HL-60 (cell line): ENCODE measurements around the gene FARS2.

ENCODE experiments used
- DNase-seq, 2 experiments: peaks; one replicate each; pipeline ENCODE4 v3.0.0-alpha.2; 2010 to 2020; ENCODE audit warnings: low read depth in 1 of 2, low spot score in 1 of 2
- H3K27ac ChIP-seq: fragments of 250-450 bp; sonication (Bioruptor Pico); replicated peaks from 2 replicates; pipeline ENCODE4 v1.5.1; 2020; ENCODE audit warnings: mild to moderate bottlenecking, moderate library complexity
- H3K27me3 ChIP-seq: fragments of 250-450 bp; sonication (Bioruptor Pico); 2 replicates; pipeline ENCODE4 v1.5.1; 2021; ENCODE audit warnings: mild to moderate bottlenecking, moderate library complexity; ENCODE audit not compliant: insufficient read depth, poor library complexity, severe bottlenecking
- H3K4me3 ChIP-seq: replicated peaks from 2 replicates; pipeline ENCODE4 v1.5.1; 2011; ENCODE audit warnings: mild to moderate bottlenecking, control low read depth, low read length; ENCODE audit not compliant: insufficient read depth
- GABPA ChIP-seq: IDR thresholded peaks from 2 replicates; pipeline ENCODE4 v1.6.1; 2012; ENCODE audit warnings: low read depth
- POLR2AphosphoS5 ChIP-seq: IDR thresholded peaks from 2 replicates; pipeline ENCODE4 v1.6.1; 2012; ENCODE audit warnings: low read depth
- REST ChIP-seq: IDR thresholded peaks from 2 replicates; pipeline ENCODE4 v1.6.1; 2012; ENCODE audit warnings: low read depth; ENCODE audit not compliant: insufficient replicate concordance
- SPI1 ChIP-seq: IDR thresholded peaks from 2 replicates; pipeline ENCODE4 v1.6.1; 2012; ENCODE audit warnings: low read depth, mild to moderate bottlenecking, borderline replicate concordance
- TF ChIP-seq, protein P1 (sequence below): IDR thresholded peaks from one replicate; pipeline ENCODE4 v1.5.1; 2011; ENCODE audit warnings: low read length, control low read depth, inconsistent platforms; ENCODE audit not compliant: insufficient read depth

Gene FARS2

DNA sequence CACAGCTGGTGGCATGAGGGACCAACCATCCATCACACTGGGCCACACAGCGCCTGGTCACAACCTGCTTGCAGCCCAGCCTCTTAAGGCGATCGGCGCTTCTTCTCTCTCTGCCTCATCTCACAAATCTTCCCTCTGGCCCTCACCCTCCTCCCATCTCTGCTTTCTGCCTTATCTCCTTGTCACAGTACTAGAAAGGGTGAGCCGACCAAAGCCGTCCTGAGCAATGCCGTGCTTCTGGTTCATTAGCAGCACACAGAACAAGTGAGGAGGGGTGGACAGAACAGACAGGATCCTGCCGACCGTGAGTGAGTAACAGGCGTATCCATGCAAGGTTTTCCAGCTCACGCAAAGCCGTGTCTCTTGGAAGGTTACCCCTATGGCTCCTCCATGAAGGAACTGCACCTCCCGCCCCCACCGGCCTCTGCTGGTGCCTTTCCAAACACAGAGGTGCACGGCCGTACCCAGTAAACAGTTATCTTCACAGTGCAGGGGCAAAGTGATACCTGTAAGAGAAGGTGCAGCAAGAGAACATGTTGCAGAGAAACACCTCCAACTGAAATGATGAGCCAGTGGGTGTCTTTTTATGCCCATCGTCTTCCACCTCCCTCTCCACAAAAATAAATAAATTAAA is 331.7 kb downstream of the FARS2 start:
- no peak for TF ChIP-seq POLR2AphosphoS5
- no peak for TF ChIP-seq REST
- no peak for TF ChIP-seq SPI1
- TF ChIP-seq, protein P1, sequence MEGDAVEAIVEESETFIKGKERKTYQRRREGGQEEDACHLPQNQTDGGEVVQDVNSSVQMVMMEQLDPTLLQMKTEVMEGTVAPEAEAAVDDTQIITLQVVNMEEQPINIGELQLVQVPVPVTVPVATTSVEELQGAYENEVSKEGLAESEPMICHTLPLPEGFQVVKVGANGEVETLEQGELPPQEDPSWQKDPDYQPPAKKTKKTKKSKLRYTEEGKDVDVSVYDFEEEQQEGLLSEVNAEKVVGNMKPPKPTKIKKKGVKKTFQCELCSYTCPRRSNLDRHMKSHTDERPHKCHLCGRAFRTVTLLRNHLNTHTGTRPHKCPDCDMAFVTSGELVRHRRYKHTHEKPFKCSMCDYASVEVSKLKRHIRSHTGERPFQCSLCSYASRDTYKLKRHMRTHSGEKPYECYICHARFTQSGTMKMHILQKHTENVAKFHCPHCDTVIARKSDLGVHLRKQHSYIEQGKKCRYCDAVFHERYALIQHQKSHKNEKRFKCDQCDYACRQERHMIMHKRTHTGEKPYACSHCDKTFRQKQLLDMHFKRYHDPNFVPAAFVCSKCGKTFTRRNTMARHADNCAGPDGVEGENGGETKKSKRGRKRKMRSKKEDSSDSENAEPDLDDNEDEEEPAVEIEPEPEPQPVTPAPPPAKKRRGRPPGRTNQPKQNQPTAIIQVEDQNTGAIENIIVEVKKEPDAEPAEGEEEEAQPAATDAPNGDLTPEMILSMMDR: no peak
- no peak for TF ChIP-seq GABPA
- H3K27ac ChIP-seq: no peak overlapping the region
- no peaks in the 10 kb centered on the region for H3K27me3 ChIP-seq
- DNase-seq: no peak
- H3K4me3 ChIP-seq: no peak overlapping the region

DNA sequence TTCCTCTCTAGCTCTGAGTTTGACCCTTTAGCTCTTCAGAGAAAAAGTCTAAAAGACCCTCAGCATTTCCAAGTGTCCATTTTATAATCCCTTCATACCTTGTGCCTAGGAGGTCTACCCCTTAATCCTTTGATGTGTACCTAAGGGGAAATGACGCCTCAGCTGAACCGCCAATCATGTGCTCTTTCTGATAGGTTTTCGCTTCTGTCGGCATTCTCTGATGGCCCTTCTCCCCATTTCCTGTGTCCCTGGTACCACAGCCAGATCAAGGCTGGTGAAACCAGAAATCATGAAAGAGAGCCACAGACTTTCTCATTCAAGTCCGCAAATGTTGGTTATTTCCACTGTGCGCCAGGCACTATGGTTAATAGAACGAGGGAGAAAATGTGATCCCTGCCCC is 333.9 kb downstream of the FARS2 start:
- no peak overlapping the region for H3K4me3 ChIP-seq
- TF ChIP-seq SPI1 (no peak), GABPA (no peak), REST (no peak), POLR2AphosphoS5 (no peak)
- TF ChIP-seq, protein P1: no peak

DNA sequence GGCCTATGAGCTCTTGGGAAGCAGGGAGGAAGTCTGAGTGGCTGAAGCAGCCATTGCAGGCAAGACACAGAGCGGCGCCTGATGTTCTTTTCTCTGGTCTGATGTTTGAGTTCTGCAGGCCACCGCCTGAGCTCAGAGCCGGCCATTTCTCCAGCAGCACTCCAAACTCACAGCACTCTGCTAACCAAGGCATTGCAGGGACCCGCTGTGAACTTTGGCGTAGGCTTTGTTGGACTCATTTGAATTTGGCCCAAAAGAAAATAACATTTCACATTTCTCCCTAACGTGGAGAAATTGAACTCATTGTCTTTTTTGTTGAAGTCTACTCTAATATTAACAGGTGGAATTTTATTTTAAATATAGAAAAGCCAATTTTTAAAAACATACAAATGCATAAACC is 336.1 kb downstream of the FARS2 start:
- no peaks in the 10 kb centered on the region for H3K27me3 ChIP-seq
- DNase-seq: no peak
- no peak overlapping the region for H3K27ac ChIP-seq
- TF ChIP-seq, protein P1: no peak
- TF ChIP-seq GABPA (no peak), POLR2AphosphoS5 (no peak), REST (no peak), SPI1 (no peak)
- no peak overlapping the region for H3K4me3 ChIP-seq

More for the DNA sequence above, 333.9 kb downstream of the FARS2 start:
- Histone ChIP-seq H3K27ac (no peak overlapping the region), H3K27me3 (no peaks in the 10 kb centered on the region)
- no peak for DNase-seq
